Iris pigment epithelial cell (primary cell): ENCODE data around the gene KCND1.
"Not testable (repeated sequence)": the region's sequence is repeated elsewhere in the genome, so short reads cannot be mapped to it uniquely, and the experiment has no call there.

Experiments used
- DNase-seq: peaks from one replicate; pipeline ENCODE4 v3.0.0-alpha.2; 2011; ENCODE audit warnings: low read depth

Gene KCND1

GRCh38 chrX:48971249-48972219 is at the start of gene KCND1:
KCND1 (minus strand) TSS chrX:48971844; CDS start chrX:48970271, 1,573 bp downstream.
- peak; percentile 38 for DNase-seq

DNA sequence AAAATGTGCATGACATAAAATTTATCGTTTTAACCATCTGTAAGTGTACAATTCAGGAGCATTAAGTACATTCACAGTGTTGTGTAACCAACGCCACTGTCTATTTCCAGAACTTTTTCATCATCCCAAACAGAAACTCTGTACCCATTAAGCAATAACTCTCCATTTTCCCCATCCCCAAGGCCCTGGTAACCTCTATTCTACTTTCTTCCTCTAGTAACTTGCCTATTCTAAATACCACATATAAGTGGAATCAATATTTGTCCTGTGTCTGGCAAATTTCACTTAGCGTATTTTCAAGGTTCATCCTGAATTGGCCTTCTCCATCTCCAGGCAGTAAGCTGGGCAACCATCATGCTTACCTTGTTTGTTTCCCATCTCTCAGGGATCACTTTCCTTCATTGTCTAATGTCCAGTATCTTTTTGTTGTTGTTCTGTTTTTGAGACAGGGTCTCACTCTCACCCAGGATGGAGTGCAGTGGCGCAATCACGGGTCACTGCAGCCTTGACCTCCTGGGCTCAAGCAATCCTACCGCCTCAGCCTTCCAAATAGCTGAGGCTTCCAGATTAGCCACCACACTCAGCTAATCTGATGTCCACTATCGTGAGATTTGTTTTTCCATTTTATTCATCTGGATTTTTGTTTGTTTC is 48.1 kb upstream of the KCND1 start:
- DNase-seq = no peak

- no peak for DNase-seq
Observed at GRCh38 chrX:49019050-49019449, 47.4 kb upstream of the KCND1 start.

DNA sequence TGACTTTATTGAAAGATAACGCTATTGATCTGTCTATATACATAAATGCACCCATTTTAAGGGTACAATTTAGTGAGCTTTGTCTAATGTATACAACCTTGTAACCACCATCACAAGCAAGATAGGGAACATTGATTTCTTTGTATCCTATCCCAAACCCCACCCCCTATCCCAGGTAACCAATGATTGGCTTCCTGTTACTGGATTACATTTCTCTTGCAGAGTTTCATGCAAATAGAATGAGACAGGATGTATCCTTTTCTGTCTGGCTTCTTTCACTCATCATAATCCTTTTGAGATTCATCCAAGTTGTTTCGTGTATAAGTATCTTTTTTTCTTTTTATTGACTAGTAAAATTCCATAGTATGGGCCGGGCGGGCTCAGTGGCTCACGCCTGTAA is 32.1 kb upstream of the KCND1 start:
- DNase-seq = peak; percentile 11

DNA sequence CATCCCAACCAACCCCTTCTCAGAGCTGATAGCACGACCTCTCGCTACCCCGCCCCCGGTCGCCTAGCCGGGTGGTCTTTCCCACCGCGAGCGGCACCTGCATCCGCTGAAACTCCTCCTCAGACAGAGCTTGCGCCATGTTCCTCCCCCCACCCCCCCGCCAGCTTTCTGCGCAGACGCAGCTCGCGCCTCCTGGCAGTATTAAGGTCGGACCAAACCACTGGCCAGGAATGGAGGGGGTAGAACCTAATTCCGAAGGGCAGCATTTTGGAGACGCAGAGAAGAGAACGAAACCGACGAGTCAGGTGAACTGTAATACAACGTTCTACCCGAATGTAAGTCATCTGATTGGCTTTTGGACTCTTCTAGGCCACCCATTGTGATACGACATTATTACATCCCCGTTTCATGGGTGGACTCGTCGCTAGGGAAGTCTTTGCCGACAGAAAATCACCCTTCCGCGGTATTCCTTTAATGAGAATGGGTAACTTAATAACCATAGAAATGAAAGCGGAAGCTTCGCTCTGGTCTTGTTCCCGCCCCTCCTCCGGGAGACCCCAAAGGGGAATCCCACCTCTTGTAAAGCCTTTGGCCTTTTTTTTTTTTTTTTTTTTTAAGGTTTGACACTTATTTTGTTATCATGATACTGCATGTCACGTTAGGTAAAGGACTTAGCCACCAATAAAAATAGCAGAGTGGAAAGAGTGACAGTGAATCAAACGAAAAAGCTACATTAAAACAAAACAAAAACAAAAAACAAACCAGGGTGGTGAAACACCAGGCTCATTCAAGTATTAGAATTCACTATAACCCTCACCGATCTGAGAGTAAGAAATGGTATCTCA is 30.7 kb upstream of the KCND1 start, which contains the start of gene GRIPAP1:
Gene GRIPAP1 (minus strand): TSS at position 174 of the 845 bp plus-strand sequence. CDS start 35 bp downstream, at position 139.
- peak; percentile 88 for DNase-seq

DNA sequence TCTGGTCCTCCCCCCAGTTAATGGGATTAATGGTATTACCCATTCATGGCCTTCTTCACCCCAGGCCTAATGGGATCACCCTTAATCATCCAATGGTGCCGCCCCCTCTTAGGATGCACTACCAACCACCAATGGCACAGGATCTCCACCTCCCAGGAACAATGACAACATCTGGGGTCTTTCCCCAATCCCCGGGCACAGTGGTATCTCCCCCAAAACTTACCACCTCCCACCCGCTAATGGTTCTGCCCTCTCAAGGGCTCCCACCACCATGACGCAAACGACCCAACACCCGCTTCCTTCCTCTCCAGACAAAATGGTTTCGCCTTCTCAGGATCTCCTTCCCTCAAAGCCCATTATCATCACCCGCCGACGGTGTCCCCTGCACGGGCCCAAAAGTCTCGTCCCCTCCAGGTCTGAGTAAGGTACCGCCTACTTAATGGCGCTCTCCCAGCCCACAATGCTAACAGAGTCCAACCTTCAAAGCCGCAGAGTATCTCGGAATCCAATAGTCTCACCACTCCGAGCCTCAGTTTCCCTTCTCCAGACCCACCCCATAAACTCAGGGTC is 30.0 kb upstream of the KCND1 start:
- peak; percentile 37 for DNase-seq

DNA sequence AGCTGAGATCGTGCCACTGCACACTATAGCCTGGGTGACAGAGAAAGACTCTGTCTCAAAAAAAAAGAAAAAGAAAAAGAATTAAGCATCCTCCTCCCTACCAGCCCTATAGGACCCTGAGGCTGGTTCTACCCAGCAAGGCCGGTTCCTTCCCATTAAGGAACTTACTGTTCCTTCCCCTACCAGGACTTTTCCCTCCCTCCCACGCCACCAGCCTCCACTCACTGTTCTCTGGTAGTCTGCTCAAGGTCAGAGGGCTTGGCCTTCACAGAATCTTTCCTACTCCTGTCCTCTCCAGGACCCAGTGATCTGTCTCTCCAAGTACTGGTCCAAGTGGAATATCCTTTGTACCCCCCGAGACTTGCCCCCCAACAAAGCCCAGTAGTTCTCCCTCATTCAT is 29.0 kb upstream of the KCND1 start:
- DNase-seq = no peak

DNA sequence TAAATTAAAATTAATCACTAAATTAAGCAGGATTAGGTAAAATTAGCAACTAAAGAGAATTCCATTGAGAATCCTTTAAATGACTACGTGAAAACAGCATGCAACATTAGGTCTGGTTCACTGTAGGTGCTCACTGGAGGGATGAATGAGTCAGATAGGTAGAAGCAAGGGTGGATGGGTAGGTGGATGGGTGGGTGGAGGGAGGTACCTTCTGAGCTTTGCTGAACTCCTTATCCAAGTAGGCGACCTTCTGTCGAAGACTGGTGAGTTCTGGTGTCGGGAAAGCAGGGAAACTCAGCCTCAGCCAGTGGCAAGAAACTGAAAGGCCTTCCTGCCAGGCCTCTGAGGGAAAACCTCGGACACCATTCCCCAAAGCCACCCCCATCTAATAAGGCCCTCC is 27.4 kb upstream of the KCND1 start:
- DNase-seq = no peak

DNA sequence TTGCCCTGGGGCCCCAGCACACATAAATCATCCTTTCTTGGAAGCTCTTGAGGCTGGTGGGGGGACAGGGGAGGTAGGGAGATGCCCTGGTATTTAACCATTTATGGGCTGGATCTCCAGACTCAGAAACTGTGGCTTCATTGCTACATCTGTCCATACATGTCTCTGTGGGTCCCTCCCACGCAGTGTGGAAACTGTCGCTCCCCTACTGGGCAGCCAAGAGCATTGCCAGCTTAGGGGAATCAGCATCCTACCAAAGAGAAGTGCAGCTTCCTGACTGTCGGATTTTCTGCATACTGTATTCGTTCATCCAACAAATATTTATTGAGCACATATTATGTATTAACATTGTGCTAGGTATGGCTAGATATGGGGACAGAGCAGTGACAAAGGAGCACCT is 26.7 kb upstream of the KCND1 start:
- no peak for DNase-seq

- no peak for DNase-seq
Observed at GRCh38 chrX:48997865-48998264, 26.2 kb upstream of the KCND1 start.

GRCh38 chrX:48997455-48997854 is 25.8 kb upstream of the KCND1 start:
- no peak for DNase-seq

DNA sequence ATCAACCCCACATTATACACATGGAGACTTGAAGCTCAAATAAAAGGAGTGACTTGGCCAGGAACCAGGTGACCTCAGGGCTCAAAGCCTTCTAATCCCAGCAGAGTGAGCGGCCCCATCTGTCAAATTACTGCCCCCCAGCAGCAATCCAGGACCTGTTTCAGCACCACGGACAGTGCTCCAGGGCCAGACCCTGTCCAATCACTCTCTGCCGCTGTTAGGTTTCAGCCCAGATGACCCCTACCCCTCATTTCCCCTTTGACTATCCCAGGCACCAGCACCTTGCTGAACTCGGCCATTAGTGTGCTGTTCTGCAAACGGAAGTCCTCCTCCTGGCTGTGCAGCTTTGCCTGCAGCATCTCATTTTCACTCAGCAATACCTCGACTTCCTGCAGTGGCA is 25.3 kb upstream of the KCND1 start:
- DNase-seq = no peak

GRCh38 chrX:48992341-48992740 is 20.7 kb upstream of the KCND1 start:
- no peak for DNase-seq

- DNase-seq = no peak
Observed at GRCh38 chrX:48989483-48989882, 17.8 kb upstream of the KCND1 start.

DNA sequence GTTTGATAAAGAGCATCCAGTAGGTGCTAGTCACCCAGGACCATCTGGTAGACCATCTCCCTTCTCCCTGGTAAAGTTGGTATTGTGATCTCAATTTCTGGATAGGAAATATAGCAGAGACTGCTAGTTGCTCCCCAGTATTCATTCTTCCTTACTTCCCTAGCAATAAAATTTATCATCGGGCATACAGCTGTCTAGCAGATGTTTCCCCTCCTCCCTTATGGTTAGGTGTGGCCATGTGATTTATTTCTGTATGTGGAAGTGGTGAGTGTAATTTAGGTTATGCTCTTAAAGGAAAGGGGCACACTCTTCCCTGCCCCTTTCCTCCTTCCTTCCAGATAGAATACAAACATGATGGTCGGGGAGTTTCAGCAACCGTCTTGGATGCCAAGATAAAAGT is 12.3 kb upstream of the KCND1 start:
- no peak for DNase-seq

- DNase-seq = no peak
Observed at GRCh38 chrX:48983081-48983480, 11.4 kb upstream of the KCND1 start.

DNA sequence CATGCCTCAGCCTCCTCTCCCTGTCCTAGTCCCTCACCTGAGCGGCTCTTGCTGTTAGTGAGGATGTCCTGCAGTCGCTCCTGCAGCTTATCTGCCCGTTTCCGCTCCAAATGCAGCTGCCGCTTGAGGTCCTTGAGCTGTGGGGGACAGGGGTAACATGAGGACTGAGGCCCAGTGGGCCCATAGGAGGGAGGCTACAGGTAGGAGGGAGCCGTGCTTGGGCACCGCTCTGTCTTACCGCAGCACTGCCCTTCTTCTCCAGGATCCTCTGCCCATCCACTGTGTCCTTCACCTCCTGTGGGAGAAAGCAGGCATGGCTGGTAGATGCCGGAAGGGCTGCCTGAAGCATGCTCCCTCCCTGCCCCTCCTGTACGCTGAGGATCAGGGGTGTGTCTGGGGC is 9.5 kb upstream of the KCND1 start:
- no peak for DNase-seq

- not testable (repeated sequence) for DNase-seq
Observed at GRCh38 chrX:48980341-48980740, 8.7 kb upstream of the KCND1 start.

- DNase-seq = no peak
Observed at GRCh38 chrX:48978226-48978625, 6.6 kb upstream of the KCND1 start.

DNA sequence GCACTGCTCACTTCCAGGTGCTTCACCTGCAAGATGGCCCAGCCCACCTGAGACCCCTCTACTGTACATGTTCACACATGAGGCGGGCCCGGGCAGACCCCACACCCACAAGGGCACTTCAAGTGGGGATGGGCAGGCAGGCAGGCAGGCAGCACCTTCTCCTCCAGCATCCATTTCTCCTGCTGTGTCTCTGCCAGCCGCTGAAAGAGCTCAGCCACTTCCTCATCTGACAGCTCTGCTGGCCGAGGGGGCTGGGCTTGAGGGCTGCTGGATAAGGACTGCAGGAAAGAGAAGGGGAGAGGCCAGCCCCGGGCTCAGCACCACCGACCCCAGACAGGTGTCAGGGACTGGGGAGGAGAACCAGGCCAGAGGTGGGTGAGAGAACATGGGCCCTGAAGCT is 4.4 kb upstream of the KCND1 start:
- no peak for DNase-seq

- no peak for DNase-seq
Observed at GRCh38 chrX:48975541-48975940, 3.9 kb upstream of the KCND1 start.

GRCh38 chrX:48975041-48975440 is 3.4 kb upstream of the KCND1 start:
- no peak for DNase-seq
